Stomach smooth muscle (tissue), 2 donors: ENCODE results near the gene ANXA10.
"Not testable (repeated sequence)": the region's sequence is repeated elsewhere in the genome, so short reads cannot be mapped to it uniquely, and the experiment has no call there.

Experiments used
- H3K27ac ChIP-seq: one replicate; pipeline ENCODE4 v1.7.0; 2013; ENCODE audit warnings: mild to moderate bottlenecking, low read length, inconsistent platforms
- H3K27me3 ChIP-seq, 2 donors: one replicate each; pipeline ENCODE4 v1.7.0; 2013; ENCODE audit warnings: low read length in 2 of 2; ENCODE audit not compliant: insufficient read depth in 2 of 2, control insufficient read depth in 1 of 2
- H3K36me3 ChIP-seq, 2 donors: one replicate each; pipeline ENCODE4 v1.7.0; 2013; ENCODE audit warnings: low read length in 2 of 2; ENCODE audit not compliant: control insufficient read depth in 2 of 2, insufficient read depth in 2 of 2
- H3K4me1 ChIP-seq: one replicate; pipeline ENCODE4 v1.7.0; 2013; ENCODE audit warnings: low read length; ENCODE audit not compliant: control insufficient read depth, insufficient read depth
- H3K4me3 ChIP-seq, 2 donors: one replicate each; pipeline ENCODE4 v1.7.0; 2013; ENCODE audit warnings: low read length in 2 of 2
- H3K9ac ChIP-seq, 2 donors: one replicate each; pipeline ENCODE4 v1.7.0; 2013; ENCODE audit warnings: low read length in 2 of 2, mild to moderate bottlenecking in 1 of 2
- H3K9me3 ChIP-seq, 2 donors: one replicate each; pipeline ENCODE4 v1.7.0; 2013; ENCODE audit warnings: low read length in 2 of 2; ENCODE audit not compliant: control insufficient read depth in 2 of 2
- donor health status: healthy.
- donor health status: Pancreatic carcinoma.

ANXA10 gene

GRCh38 chr4:168135860-168136259 lies 43.5 kb downstream of the ANXA10 start:
- H3K4me3 ChIP-seq, H3K4me1 ChIP-seq, H3K9ac ChIP-seq, H3K27me3 ChIP-seq, H3K36me3 ChIP-seq, H3K27ac ChIP-seq, H3K9me3 ChIP-seq: not testable (repeated sequence)

DNA sequence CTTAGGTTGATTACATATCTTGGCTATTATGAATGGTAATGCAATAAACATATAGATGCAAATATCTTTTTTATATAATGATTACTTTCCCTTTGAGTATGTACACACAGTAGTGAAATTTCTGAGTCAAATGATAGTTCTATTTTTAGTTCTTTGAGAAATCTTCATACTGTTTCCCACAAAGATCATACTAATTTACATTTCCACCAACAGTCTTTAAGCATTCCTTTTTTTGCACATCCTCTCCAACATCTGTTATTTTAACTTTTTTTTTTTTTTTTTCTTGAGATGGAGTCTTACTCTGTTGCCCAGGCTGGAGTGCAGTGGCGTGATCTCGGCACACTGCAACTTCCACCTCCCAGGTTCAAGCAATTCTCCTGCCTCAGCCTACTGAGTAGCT lies 45.4 kb downstream of the ANXA10 start:
- H3K9ac ChIP-seq, H3K4me3 ChIP-seq, H3K4me1 ChIP-seq, H3K27me3 ChIP-seq, H3K36me3 ChIP-seq, H3K27ac ChIP-seq, H3K9me3 ChIP-seq: not testable (repeated sequence)

DNA sequence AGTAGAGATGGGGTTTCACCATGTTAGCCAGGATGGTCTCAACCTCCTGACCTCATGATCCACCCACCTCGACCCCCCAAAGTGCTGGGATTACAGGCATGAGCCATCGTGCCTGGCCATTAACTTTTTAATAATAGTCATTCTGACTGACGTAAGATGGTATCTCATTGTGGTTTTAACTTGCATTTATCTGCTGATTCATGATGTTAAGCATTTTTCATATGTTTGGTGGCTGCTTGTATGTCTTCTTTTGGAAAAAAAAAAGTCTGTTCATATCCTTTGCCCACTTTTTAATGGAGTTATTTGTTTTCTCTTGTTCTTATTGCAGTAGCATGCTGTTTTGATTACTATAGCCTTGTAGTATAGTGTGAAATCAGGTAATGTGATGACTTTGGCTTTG lies 45.8 kb downstream of the ANXA10 start:
- no peaks in the 10 kb centered on the region for H3K4me1 ChIP-seq
- no peak overlapping the region for H3K27ac ChIP-seq
- no peaks in the 10 kb centered on the region for H3K9me3 ChIP-seq
- no peaks in the 10 kb centered on the region for H3K27me3 ChIP-seq
- H3K9ac ChIP-seq: no peak overlapping the region
- no peak overlapping the region for H3K4me3 ChIP-seq
- no peaks in the 10 kb centered on the region for H3K36me3 ChIP-seq

- Histone ChIP-seq H3K9me3 (no peaks in the 10 kb centered on the region), H3K4me1 (no peaks in the 10 kb centered on the region), H3K9ac (no peak overlapping the region), H3K4me3 (no peak overlapping the region), H3K27me3 (no peaks in the 10 kb centered on the region), H3K36me3 (no peaks in the 10 kb centered on the region), H3K27ac (no peak overlapping the region)
Measured at GRCh38 chr4:168139336-168139735, 47.0 kb downstream of the ANXA10 start.

DNA sequence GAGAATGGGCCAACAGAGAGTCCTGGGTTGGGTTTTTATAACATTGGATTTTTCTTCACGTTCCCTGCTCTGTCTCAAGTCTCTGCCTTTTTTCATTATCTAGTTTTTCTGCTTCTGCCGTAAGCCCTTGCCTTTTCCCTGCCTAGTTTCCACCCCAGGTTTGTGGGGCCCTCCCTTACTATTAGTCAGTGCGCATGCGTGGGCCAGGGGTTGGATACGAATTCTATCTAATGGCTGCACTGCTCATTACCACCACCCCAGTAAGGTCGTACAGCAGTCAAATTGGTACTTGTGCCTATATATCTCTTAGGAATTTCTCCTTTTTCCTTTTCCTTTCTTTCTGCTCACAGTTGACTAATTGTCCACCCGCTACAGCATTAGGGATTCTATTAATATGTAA lies 49.4 kb downstream of the ANXA10 start:
- peaks cover 0 to 2% of the 10 kb centered on the region in 2 donors for H3K27me3 ChIP-seq
- H3K4me1 ChIP-seq: no peaks in the 10 kb centered on the region
- no peak overlapping the region for H3K4me3 ChIP-seq
- no peaks in the 10 kb centered on the region for H3K9me3 ChIP-seq
- H3K27ac ChIP-seq: no peak overlapping the region
- H3K9ac ChIP-seq: no peak overlapping the region
- no peaks in the 10 kb centered on the region for H3K36me3 ChIP-seq

- no peak overlapping the region for H3K4me3 ChIP-seq
- no peaks in the 10 kb centered on the region for H3K4me1 ChIP-seq
- no peaks in the 10 kb centered on the region for H3K9me3 ChIP-seq
- no peaks in the 10 kb centered on the region for H3K36me3 ChIP-seq
- peaks cover 0 to 2% of the 10 kb centered on the region in 2 donors for H3K27me3 ChIP-seq
- H3K27ac ChIP-seq: no peak overlapping the region
- no peak overlapping the region for H3K9ac ChIP-seq
Measured at GRCh38 chr4:168143601-168144000, 51.3 kb downstream of the ANXA10 start.

- no peak overlapping the region for H3K9ac ChIP-seq
- no peak overlapping the region for H3K4me3 ChIP-seq
- H3K4me1 ChIP-seq: no peaks in the 10 kb centered on the region
- H3K9me3 ChIP-seq: no peaks in the 10 kb centered on the region
- no peaks in the 10 kb centered on the region for H3K36me3 ChIP-seq
- H3K27me3 ChIP-seq: peaks cover 0 to 2% of the 10 kb centered on the region in 2 donors
- no peak overlapping the region for H3K27ac ChIP-seq
Measured at GRCh38 chr4:168150420-168151050, 58.2 kb downstream of the ANXA10 start.

- Histone ChIP-seq H3K9me3 (no peaks in the 10 kb centered on the region), H3K4me1 (no peaks in the 10 kb centered on the region), H3K27me3 (peaks cover 0 to 1% of the 10 kb centered on the region in 2 donors), H3K27ac (no peak overlapping the region), H3K9ac (no peak overlapping the region), H3K36me3 (no peaks in the 10 kb centered on the region), H3K4me3 (no peak overlapping the region)
Measured at GRCh38 chr4:168151327-168151726, 59.0 kb downstream of the ANXA10 start.

DNA sequence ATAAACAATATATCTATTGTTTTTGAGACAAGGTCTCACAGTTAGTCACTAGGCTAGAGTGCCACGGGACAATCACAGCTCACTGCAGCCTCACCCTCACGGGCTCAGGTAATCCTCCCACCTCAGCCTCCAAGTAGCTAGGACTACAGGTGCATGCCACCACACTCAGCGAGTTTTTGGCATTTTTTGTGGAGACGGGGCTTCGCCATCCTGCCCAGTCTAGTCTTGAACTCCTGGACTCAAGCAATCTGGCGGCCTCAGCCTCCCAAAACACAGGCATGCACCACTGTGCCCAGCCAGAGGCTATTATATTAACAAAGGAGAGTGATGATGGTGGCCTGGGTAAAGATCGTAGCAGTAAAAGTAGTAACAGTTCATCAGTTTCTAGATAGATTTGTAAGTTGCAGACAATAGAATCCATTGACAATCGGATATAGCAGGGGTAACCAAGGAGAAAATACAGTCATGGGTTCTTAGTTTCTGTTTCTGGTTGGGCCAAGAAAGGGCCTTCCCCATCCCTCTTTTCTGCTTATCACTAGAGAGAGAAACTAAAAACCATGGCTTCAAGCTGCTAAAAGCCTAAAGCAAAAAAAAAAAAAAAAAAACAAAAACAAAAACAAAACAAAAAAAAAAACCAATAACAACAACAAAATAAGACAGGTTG lies 60.6 kb downstream of the ANXA10 start:
- Histone ChIP-seq H3K36me3 (no peaks in the 10 kb centered on the region), H3K4me3 (peak overlapping the region in 1 of 2 donors; percentile 16), H3K9ac (no peak overlapping the region), H3K9me3 (no peaks in the 10 kb centered on the region), H3K27me3 (no peaks in the 10 kb centered on the region), H3K27ac (no peak overlapping the region), H3K4me1 (no peaks in the 10 kb centered on the region)

DNA sequence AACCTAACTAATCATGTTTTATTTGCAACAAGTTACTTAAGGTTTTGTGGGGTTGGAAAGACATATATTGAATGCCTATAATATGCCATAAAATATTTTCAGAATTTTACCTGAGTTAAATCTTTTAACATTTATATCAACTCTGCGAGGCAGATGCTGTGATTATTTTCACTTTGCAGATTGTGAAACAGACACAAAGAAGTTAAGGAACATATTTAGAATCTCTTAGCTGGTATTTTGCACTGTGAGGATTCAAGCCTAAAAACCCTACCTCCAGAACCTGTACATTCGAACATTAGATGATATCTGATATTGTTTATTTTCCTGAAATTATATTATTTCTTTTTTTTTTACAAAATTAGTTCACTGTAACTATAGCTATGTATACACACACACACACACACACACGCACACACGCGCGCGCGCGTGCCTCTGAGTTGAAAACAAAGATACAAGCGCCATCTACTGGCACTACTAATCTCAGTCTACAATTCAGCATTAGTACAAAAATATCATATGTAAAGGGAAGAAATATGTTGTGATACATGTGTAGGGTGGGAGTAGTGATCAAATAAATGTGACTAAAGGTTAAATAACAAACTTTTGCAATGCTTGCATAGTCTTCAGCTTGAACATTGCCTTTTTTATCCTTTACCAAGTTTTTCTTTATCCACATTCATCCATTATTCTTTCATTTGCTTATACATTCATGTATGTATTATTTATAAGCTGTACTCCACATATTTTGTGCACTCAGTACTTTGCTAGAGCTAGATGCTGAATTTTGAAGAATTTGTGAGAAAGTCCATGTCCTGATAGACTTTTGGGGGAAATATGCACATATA lies 61.5 kb downstream of the ANXA10 start:
- Histone ChIP-seq H3K4me3 (peak overlapping the region; percentile 16 to 26), H3K27ac (no peak overlapping the region)

More for the DNA sequence above, 61.5 kb downstream of the ANXA10 start:
- Histone ChIP-seq H3K9me3 (no peaks in the 10 kb centered on the region), H3K27me3 (no peaks in the 10 kb centered on the region), H3K36me3 (no peaks in the 10 kb centered on the region), H3K4me1 (no peaks in the 10 kb centered on the region), H3K9ac (no peak overlapping the region)
